ENCODE results near the gene TMEM214. TPM values are rescaled to one million over a fixed set of nuclear protein-coding genes. Genes with fewer than 3 reads are reported as not detected.

TMEM214 gene
- total RNA-seq, 2 donors from 2014 or later: 52.7 to 63.7 TPM

GRCh38 chr2:27029051-27029450 lies 3.7 kb upstream of the TMEM214 start:
- no peak overlapping the region for H3K27ac ChIP-seq (ENCODE audit: low read depth, low read length)
- Mint-ChIP-seq H3K27ac (no peak overlapping the region), H3K36me3 (ENCODE audit: low read depth) (peaks cover under 1% of the 10 kb centered on the region), H3K4me3 (no peak overlapping the region), H3K4me1 (peaks cover 9% of the 10 kb centered on the region), H3K27me3 (ENCODE audit: insufficient read depth) (no peaks in the 10 kb centered on the region), H3K9me3 (no peaks in the 10 kb centered on the region)
- H3K4me1 ChIP-seq (ENCODE audit: control insufficient read depth, insufficient read depth, low read length): peaks cover 4% of the 10 kb centered on the region
- no peak for DNase-seq
- H3K4me3 ChIP-seq (ENCODE audit: low read length): no peak overlapping the region
- H3K27me3 ChIP-seq (ENCODE audit: control insufficient read depth, insufficient read depth, low read length, poor library complexity, severe bottlenecking): no peaks in the 10 kb centered on the region
- peaks cover 12% of the 10 kb centered on the region for H3K36me3 ChIP-seq (ENCODE audit: control insufficient read depth, insufficient read depth, low read length)
- no peaks in the 10 kb centered on the region for H3K9me3 ChIP-seq (ENCODE audit: control insufficient read depth, low read length)
- no peak for TF ChIP-seq CTCF (conservative IDR thresholded peaks at IDR 0.05)
- no peak overlapping the region for H3K9ac ChIP-seq (ENCODE audit: extremely low read depth, low read length, poor library complexity, severe bottlenecking)
- WGBS, 2 experiments (ENCODE audit: insufficient coverage in 1 of 2, insufficient read length in 1 of 2): 80 to 87% methylated on average over 2 of the region's 2 CpGs

- no peak overlapping the region for H3K27ac ChIP-seq (ENCODE audit: low read depth, low read length)
- Mint-ChIP-seq H3K36me3 (ENCODE audit: low read depth) (peaks cover 33% of the 10 kb centered on the region), H3K27ac (peak overlapping the region; percentile 91), H3K4me1 (peaks cover 9% of the 10 kb centered on the region), H3K9me3 (no peaks in the 10 kb centered on the region), H3K27me3 (ENCODE audit: insufficient read depth) (no peaks in the 10 kb centered on the region), H3K4me3 (peak overlapping the region; percentile 95)
- peak overlapping the region; percentile 99 for H3K4me3 ChIP-seq (ENCODE audit: low read length)
- peaks cover 40% of the 10 kb centered on the region for H3K36me3 ChIP-seq (ENCODE audit: control insufficient read depth, insufficient read depth, low read length)
- H3K27me3 ChIP-seq (ENCODE audit: control insufficient read depth, insufficient read depth, low read length, poor library complexity, severe bottlenecking): no peaks in the 10 kb centered on the region
- peak overlapping the region; percentile 72 for H3K9ac ChIP-seq (ENCODE audit: extremely low read depth, low read length, poor library complexity, severe bottlenecking)
- 22 to 24% methylated on average over 6 to 11 of the region's 11 CpGs for WGBS, 2 experiments (ENCODE audit: insufficient coverage in 1 of 2, insufficient read length in 1 of 2)
- TF ChIP-seq CTCF (conservative IDR thresholded peaks at IDR 0.05): no peak
- peaks cover 4% of the 10 kb centered on the region for H3K4me1 ChIP-seq (ENCODE audit: control insufficient read depth, insufficient read depth, low read length)
- no peak for DNase-seq
- H3K9me3 ChIP-seq (ENCODE audit: control insufficient read depth, low read length): no peaks in the 10 kb centered on the region
Observed at GRCh38 chr2:27033253-27033852, 588 bp downstream of the TMEM214 start.

GRCh38 chr2:27038012-27038411 lies 5.2 kb downstream of the TMEM214 start:
- no peak for DNase-seq
- Histone ChIP-seq H3K27me3 (ENCODE audit: control insufficient read depth, insufficient read depth, low read length, poor library complexity, severe bottlenecking) (no peaks in the 10 kb centered on the region), H3K9me3 (ENCODE audit: control insufficient read depth, low read length) (no peaks in the 10 kb centered on the region), H3K9ac (ENCODE audit: extremely low read depth, low read length, poor library complexity, severe bottlenecking) (no peak overlapping the region), H3K4me1 (ENCODE audit: control insufficient read depth, insufficient read depth, low read length) (peaks cover 4% of the 10 kb centered on the region), H3K27ac (ENCODE audit: low read depth, low read length) (no peak overlapping the region), H3K4me3 (ENCODE audit: low read length) (no peak overlapping the region), H3K36me3 (ENCODE audit: control insufficient read depth, insufficient read depth, low read length) (peaks cover 65% of the 10 kb centered on the region)
- no peak overlapping the region for H3K27ac Mint-ChIP-seq
- no peak for TF ChIP-seq CTCF (conservative IDR thresholded peaks at IDR 0.05)
- H3K9me3 Mint-ChIP-seq: no peaks in the 10 kb centered on the region
- H3K4me3 Mint-ChIP-seq: no peak overlapping the region
- peaks cover 7% of the 10 kb centered on the region for H3K4me1 Mint-ChIP-seq
- WGBS, 2 experiments (ENCODE audit: insufficient coverage in 1 of 2, insufficient read length in 1 of 2): 87 to 90% methylated on average over 4 to 6 of the region's 6 CpGs
- no peaks in the 10 kb centered on the region for H3K27me3 Mint-ChIP-seq (ENCODE audit: insufficient read depth)
- peaks cover 65% of the 10 kb centered on the region for H3K36me3 Mint-ChIP-seq (ENCODE audit: low read depth)

Measured in endodermal cell (in vitro differentiated cells).